Panc1 (cell line): ENCODE data around the gene ITM2B.

Source experiments
- POLR2AphosphoS5 ChIP-seq: IDR thresholded peaks from 2 replicates; pipeline ENCODE4 v1.6.1; 2012; ENCODE audit warnings: mild to moderate bottlenecking, low read depth, low read length, moderate library complexity
- TF ChIP-seq, protein P1 (sequence below), 2 experiments: IDR thresholded peaks; 2 replicates each; pipeline ENCODE4 v1.6.1; 2011 to 2012; ENCODE audit warnings: low read depth in 2 of 2, control low read depth in 1 of 2, low read length in 1 of 2, mild to moderate bottlenecking in 1 of 2, moderate library complexity in 1 of 2; ENCODE audit not compliant: insufficient read depth in 1 of 2
- TF ChIP-seq, protein P2 (sequence below): fragments of 450-650 bp; IDR thresholded peaks from 2 replicates; pipeline ENCODE4 v1.5.1; 2017; ENCODE audit warnings: mild to moderate bottlenecking

GRCh38 chr13:48266150-48266549 lies 33.1 kb downstream of the ITM2B start:
- TF ChIP-seq, protein P1, sequence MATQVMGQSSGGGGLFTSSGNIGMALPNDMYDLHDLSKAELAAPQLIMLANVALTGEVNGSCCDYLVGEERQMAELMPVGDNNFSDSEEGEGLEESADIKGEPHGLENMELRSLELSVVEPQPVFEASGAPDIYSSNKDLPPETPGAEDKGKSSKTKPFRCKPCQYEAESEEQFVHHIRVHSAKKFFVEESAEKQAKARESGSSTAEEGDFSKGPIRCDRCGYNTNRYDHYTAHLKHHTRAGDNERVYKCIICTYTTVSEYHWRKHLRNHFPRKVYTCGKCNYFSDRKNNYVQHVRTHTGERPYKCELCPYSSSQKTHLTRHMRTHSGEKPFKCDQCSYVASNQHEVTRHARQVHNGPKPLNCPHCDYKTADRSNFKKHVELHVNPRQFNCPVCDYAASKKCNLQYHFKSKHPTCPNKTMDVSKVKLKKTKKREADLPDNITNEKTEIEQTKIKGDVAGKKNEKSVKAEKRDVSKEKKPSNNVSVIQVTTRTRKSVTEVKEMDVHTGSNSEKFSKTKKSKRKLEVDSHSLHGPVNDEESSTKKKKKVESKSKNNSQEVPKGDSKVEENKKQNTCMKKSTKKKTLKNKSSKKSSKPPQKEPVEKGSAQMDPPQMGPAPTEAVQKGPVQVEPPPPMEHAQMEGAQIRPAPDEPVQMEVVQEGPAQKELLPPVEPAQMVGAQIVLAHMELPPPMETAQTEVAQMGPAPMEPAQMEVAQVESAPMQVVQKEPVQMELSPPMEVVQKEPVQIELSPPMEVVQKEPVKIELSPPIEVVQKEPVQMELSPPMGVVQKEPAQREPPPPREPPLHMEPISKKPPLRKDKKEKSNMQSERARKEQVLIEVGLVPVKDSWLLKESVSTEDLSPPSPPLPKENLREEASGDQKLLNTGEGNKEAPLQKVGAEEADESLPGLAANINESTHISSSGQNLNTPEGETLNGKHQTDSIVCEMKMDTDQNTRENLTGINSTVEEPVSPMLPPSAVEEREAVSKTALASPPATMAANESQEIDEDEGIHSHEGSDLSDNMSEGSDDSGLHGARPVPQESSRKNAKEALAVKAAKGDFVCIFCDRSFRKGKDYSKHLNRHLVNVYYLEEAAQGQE (IDR thresholded peaks at IDR 0.05; ENCODE audit: insufficient read depth in 1 of 2, low read depth in 2 of 2, low read length in 1 of 2) = no peak
- TF ChIP-seq, protein P2, sequence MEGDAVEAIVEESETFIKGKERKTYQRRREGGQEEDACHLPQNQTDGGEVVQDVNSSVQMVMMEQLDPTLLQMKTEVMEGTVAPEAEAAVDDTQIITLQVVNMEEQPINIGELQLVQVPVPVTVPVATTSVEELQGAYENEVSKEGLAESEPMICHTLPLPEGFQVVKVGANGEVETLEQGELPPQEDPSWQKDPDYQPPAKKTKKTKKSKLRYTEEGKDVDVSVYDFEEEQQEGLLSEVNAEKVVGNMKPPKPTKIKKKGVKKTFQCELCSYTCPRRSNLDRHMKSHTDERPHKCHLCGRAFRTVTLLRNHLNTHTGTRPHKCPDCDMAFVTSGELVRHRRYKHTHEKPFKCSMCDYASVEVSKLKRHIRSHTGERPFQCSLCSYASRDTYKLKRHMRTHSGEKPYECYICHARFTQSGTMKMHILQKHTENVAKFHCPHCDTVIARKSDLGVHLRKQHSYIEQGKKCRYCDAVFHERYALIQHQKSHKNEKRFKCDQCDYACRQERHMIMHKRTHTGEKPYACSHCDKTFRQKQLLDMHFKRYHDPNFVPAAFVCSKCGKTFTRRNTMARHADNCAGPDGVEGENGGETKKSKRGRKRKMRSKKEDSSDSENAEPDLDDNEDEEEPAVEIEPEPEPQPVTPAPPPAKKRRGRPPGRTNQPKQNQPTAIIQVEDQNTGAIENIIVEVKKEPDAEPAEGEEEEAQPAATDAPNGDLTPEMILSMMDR = no peak
- TF ChIP-seq POLR2AphosphoS5 = no peak
